ENCODE results near the gene DCAF8L1.
A peak's percentile ranks its signal among the peaks of the same experiment; 100 is the strongest.
"Not testable (repeated sequence)": the region's sequence is repeated elsewhere in the genome, so short reads cannot be mapped to it uniquely, and the experiment has no call there.

Gene DCAF8L1

GRCh38 chrX:27981349-27981748 lies at the start of gene DCAF8L1:
Gene DCAF8L1 (minus strand): TSS chrX:27981449. CDS start chrX:27981334, 115 bp downstream.
- DNase-seq: no peak

GRCh38 chrX:28022371-28022770 lies 41.1 kb upstream of the DCAF8L1 start:
- DNase-seq: no peak

DNA sequence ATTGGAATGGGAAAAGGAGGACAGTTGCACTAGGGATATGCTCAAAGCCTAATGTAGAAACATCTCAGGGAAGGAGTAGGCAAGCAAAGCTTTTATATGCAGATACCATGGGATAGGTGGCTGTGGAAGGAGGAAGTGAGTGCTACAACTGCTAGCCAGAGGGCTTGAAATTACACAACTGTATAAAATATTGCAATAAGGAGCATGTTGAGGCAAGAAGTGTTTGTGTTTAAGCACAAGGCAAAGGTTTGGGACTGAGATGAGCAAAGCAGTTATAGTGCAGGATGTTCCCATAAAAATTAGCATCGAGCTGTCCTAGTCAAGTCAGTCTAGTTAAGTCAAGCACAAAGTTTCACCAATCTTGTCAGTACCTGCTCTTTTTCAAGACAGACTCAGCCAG lies 35.6 kb upstream of the DCAF8L1 start:
- DNase-seq: no peak

DNA sequence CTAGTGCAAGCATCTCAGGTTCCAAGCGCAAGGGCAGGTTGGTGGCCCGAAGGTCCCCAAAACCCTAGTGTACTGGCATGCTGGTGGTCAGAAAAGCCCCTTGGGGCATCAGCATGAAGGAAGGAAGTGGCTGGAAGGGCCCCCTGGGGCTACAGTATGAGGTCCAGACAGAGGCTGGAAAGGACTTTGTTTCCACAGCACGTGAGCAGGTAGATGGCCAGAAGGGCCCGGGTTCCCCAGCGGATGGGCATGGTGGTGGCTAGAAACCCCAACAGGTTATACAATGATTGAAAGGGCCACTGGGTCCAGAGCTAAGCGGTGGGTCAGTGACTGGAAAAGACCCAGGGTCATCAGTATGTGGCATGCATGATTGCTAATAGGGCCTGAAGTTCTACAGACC lies 34.7 kb upstream of the DCAF8L1 start:
- DNase-seq: no peak

- no peak for DNase-seq
Measured at GRCh38 chrX:28010875-28011274, 29.6 kb upstream of the DCAF8L1 start.

DNA sequence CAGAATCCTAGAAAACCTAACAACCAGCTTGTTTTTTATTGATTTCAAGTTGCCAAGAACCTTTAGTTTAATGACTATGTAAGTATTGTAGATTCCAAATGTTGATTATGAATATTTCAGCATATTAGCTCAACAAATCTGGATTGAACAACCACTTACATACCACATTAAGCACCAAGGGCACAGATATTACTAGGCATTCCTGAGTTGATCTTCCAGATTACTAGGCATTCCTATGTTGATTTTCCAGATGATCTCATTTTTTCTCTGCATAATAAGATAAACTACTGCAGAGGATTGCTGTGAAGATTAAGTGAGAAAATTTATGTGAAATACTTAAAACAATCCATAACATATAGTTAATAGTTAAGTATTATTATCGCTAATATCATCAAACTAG lies 17.4 kb upstream of the DCAF8L1 start:
- no peak for DNase-seq

DNA sequence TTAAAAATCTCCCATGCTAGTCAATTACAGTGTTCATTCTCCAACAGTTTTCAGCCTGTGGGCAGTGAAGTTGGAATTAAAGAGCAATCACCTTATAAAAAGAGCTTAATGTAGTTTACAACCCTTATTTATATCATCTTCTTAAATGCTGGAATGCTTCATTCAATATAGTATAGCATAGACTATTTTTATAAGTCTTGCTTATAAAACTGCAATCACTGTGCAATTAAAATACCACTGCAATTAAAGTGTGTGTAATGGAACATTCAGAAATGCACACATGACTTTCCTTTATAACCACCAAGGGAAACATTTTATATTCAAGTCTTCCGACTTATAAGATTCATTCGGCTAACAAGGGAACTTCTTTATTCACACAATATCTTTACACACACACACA lies 16.4 kb upstream of the DCAF8L1 start:
- no peak for DNase-seq

- no peak for DNase-seq
Measured at GRCh38 chrX:27996132-27996531, 14.9 kb upstream of the DCAF8L1 start.

GRCh38 chrX:27995611-27996010 lies 14.4 kb upstream of the DCAF8L1 start:
- no peak for DNase-seq

DNA sequence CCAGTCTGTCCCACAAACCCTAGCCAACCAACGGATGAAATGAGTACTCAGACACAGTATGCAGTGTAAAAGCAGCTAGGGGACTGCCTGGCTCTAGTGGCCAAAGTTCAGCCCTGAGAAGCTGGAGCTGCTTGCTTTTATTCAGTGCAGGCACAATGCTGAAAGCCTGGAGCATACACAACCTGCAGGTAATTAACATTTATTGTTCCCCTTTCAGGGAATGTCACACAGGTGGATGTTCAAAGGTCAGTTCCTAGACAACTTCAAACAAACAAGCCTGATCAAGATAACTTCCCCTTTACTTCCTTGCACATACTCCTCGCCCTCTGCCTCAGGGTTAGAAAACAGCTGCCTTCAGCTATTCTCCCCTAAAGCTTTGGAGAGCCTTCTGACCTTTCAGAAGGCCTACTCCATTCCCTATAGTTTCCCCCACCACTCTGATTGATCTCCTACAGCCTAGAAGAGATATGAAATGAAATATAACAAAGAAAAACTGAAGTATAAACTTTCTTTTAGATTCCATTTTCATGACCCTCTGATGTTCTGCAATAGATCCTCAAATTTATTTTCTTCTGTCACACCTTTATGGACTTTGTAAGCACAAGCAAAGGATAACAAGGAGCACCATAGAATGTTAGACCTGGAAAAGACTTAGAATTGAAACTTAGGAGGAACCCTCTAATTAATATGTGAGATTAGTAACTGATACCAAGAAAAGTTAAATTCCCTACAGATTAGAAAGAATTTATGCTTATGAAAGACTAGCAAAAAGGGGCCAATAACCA lies 6.8 kb upstream of the DCAF8L1 start:
- no peak for DNase-seq

GRCh38 chrX:27976934-27977333 lies 4.3 kb downstream of the DCAF8L1 start:
- not testable (repeated sequence) for DNase-seq

GRCh38 chrX:27976284-27976683 lies 5.0 kb downstream of the DCAF8L1 start:
- peak; percentile 62 for DNase-seq

DNA sequence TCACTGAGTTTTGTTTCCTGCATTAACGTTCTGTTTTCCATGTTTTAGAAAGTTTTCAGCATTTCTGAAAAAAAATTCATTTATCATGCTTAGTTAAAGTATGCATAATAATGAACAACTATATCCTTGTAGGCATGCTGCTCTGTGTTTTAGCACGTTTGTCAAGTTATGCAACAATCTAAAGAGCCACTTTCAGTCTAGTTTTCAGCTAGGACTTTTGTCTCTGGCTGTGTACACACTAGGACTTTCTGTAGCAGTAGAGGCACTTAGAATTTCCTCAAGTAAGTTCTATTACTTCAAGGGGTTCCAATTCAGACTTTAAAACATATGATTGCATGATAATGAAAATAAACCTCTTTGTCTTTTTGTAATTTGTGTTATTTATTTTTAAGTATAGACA lies 12.4 kb downstream of the DCAF8L1 start:
- DNase-seq: no peak

GRCh38 chrX:27968352-27968751 lies 12.9 kb downstream of the DCAF8L1 start:
- peak; percentile 1 for DNase-seq

DNA sequence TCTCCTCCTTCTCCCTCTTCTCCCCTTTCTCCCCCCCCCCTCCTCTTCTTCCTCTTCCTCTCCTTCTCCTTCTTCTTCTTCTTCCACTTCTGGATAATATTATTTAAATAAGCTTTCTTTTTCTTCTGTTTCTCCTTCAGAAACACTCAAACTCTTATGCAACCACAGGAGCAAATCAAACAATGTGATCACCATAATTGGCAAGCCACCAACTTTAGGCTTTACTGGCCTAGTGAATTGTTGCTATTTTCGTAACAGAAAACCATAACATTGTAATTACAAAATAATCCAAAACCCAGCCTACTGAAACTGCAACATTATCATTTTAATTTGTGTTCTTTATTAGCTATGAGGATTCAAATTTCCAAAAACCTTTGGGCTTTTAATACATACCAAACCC lies 14.3 kb downstream of the DCAF8L1 start:
- DNase-seq: no peak

DNA sequence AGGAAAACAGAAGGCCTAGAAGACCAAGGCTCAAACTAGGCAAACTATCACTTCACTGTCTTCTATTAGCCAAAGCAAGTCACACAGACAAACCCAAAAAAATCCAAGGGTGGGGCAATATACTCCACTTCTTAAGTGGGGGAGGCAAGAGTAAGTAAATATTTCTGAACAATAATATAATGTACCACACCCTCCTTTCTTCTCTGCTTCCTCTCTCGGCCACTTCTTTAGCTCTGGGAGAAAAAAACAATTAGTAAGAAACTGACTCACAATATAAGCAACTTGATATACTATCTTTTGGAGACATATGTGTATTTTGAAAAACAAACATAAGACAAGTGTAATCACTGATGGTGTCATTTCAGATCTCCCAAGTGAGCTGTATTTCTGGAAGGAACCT lies 14.8 kb downstream of the DCAF8L1 start:
- no peak for DNase-seq

DNA sequence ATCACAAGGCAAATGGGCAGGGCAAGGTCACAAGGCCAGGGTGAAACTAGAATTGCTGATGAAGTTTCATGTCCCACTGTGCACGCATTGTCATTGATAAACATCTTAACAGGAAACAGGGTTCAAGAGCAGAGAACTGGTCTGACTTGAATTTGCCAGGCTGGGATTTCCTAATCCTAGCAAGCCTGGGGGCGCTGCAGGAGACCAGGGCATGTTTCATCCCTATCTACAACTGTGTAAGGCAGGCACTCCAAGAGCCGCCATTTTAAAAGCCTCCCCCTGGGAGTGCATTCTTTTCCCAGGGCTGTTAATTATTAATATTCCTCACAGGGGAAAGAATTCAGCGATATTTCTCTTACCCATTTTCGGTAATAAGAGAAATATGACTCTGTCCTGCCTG lies 15.9 kb downstream of the DCAF8L1 start:
- DNase-seq: not testable (repeated sequence)

- no peak for DNase-seq
Measured at GRCh38 chrX:27964432-27964831, 16.8 kb downstream of the DCAF8L1 start.

DNA sequence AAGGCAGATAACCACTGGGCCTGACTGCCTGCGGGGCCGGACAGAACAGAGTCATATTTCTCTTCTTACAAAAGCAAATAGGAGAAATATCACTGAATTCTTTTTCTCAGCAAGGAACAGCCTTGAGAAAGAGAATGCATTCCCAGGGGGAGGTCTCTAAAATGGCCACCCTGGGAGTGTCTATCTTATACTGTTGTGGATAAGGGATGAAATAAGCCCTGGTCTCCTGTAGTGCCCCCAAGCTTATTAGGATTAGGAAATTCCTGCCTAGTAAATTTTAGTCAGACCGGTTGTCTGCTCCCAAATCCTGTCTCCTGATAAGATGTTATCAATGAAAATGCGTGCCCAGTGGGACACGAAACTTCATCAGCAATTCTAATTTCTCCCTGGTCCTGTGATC lies 20.8 kb downstream of the DCAF8L1 start:
- DNase-seq: not testable (repeated sequence)

DNA sequence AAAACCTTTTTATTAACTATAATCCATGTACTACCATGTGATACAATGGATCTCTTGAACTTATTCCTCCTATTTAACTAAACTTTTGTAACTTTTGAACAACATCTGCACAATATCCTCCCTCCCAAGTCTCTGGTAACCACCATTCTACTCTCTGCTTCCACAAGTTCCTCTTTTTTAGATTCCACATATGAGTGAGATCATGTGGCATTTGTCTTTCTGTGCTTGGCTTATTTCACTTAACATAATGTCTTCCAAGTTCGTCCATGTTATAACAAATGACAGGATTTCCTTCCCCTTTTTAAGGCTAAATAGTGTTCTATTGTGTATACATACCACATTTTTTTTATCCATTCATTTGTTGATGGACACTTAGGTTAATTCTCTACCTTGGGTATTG lies 28.1 kb downstream of the DCAF8L1 start:
- no peak for DNase-seq

DNA sequence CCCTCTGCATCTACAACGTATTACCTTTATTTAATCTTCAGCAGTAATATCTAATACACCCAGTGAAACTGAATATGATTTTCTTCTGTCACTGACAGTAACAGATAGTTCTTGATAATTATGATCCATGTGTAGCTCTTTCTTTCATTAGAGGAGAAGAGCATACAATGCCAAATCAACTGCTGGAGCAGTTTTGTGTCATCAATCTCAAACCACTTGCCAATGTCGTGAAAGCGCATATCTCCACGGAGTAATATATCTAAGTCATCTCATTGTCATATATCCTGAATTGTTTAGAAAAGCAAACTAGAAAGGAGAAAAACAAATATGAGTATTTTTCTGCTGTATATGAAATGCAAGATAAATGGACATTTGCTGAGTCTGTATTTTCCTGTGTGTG lies 47.9 kb downstream of the DCAF8L1 start:
- DNase-seq: no peak
